GM19372 (cell line): Measurements from ENCODE around the gene RRAGA.
"Not testable (repeated sequence)": the region's sequence is repeated elsewhere in the genome, so short reads cannot be mapped to it uniquely, and the experiment has no call there.

Experiments used
- ATAC-seq: cut with Tn5 transposase; IDR thresholded peaks from one replicate; pipeline ENCODE4 v1.9.1; 2021; ENCODE audit warnings: mild to moderate bottlenecking, low read depth, moderate library complexity; ENCODE audit not compliant: unreplicated experiment

The RRAGA gene

GRCh38 chr9:19074836-19075235 lies 25.6 kb downstream of the RRAGA start:
- no peak for ATAC-seq

- ATAC-seq: no peak
Measured at GRCh38 chr9:19085295-19085694, 36.1 kb downstream of the RRAGA start.

DNA sequence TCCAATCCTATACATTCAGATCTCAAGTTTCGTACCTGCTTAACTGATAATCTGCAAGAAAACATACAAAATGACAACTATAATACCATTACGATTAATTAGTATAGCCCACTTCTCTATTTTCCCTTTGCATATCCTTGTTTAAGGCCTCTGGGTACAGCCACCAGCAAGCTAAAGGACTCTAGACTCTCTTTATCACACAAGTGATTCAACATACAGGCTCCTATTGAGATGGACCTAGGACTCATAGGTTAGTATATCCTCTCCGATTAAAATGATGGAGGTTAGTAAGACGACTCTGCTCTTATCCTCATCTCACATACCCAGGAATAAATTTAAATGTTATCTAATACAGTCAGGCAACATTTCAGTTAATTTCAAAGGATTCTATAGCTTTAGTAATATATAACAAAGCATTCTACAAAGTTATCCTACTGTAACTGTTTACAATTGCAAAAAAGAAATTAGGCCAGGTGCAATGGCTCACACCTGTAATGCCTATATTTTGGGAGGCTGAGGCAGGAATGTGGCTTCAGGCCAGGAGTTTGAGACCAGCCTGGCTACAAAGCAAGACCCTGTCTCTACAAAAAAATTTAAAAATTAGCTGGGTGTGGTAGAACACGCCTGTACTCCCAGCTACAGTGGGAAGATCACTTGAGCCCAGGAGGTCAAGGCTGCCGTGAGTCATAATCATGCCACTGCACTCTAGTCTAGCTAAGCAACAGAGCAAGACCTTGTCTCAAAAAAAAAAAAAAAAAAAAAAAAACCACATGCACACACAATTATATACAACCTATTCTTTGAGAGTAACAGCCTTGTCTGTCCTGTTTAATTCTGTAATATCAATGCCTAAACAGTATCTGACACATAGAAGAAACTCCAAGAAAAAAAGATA lies 38.1 kb downstream of the RRAGA start:
- no peak for ATAC-seq

- ATAC-seq: not testable (repeated sequence)
Measured at GRCh38 chr9:19097431-19097830, 48.2 kb downstream of the RRAGA start.
